Middle frontal gyrus (tissue), 1 donor: Measurements from ENCODE around the gene SSX2.
"Not testable (repeated sequence)": the region's sequence is repeated elsewhere in the genome, so short reads cannot be mapped to it uniquely, and the experiment has no call there.

Experiments
- DNase-seq: peaks from one replicate; pipeline ENCODE4 v3.0.0-alpha.2; 2015; ENCODE audit warnings: low spot score; ENCODE audit errors: extremely low spot score

Gene SSX2, protein sequence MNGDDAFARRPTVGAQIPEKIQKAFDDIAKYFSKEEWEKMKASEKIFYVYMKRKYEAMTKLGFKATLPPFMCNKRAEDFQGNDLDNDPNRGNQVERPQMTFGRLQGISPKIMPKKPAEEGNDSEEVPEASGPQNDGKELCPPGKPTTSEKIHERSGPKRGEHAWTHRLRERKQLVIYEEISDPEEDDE

DNA sequence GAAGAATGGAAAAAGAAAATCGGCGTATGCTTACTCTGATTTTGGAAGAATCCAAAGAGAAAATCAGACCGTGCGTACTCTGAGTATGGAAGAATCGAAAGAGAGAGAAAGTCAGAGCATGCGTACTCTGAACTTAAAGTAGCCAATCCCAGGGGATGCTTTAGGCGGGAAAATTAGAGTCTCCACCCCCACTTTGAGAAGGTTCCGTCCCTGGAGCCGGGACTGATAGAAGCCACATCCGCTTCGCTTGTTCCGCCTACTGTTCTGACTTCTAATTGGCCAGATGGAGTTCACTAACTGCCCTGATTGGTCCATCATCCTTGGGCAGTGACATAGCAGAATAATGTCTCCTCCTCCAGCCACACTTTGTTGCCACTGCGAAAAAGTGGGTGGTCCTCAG lies at the start of gene SSX2:
Gene SSX2, minus strand, starts transcription at position 101 of the 400 bp plus-strand sequence. CDS start 1,429 bp downstream, outside the sequence.
- DNase-seq: not testable (repeated sequence)

- not testable (repeated sequence) for DNase-seq
Measured at GRCh38 chrX:52750952-52751351, 44.0 kb upstream of the SSX2 start, which contains the start of gene SSX2B. Gene SSX2B (plus strand): TSS chrX:52751252. CDS start chrX:52752681, 1,429 bp downstream.

- not testable (repeated sequence) for DNase-seq
Measured at GRCh38 chrX:52692034-52692433, 14.9 kb downstream of the SSX2 start.

DNA sequence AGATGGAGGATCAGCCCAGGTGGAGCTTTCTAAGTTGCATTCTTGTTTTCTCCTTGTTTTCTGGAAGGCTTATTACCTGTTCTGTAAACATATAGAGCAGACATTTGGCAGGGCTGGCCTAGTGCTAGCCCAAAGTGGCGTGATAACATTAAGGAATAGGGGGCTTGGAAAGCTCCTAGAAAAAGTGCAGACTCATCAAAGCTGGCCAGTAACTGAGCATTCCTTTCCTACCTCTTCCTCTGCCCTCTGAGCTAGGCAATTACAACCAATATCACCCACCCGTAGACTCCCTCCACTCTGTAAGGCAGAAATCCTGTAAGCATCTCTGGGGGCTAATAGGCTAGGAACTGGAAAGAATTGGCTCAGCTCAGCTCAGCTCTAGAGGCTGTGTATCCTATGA lies 44.8 kb downstream of the SSX2 start:
- not testable (repeated sequence) for DNase-seq

- not testable (repeated sequence) for DNase-seq
Measured at GRCh38 chrX:52655475-52655874, 51.5 kb downstream of the SSX2 start.

DNA sequence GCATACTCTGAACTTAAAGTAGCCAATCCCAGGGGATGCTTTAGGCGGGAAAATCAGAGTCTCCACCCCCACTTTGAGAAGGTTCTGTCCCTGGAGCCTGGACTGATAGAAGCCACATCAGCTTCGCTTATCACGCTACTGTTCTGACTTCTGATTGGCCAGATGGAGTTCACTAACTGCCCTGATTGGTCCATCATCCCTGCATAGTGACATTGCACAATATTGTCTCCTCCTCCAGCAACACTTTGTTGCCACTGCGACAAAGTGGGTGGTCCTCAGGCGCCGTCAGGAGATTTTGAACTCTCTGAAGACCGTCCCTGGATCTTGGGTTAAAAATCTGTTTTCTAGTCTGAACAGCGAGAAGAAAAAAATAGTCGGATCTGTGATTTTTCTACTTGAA lies 52.2 kb downstream of the SSX2 start, which contains the start of gene SSX7:
Gene SSX7, minus strand, starts transcription at position 101 of the 400 bp plus-strand sequence. CDS start 1,428 bp downstream, outside the sequence.
- not testable (repeated sequence) for DNase-seq

GRCh38 chrX:52650676-52651075 lies 56.3 kb downstream of the SSX2 start:
- not testable (repeated sequence) for DNase-seq

GRCh38 chrX:52648956-52649355 lies 58.0 kb downstream of the SSX2 start:
- not testable (repeated sequence) for DNase-seq
